ENCODE data around the gene PRKCA. TPM values are rescaled to one million over a fixed set of nuclear protein-coding genes. Genes with fewer than 3 reads are reported as not detected.

The PRKCA gene
- total RNA-seq, 1 experiment from 2014 or later: 12.7 TPM

DNA sequence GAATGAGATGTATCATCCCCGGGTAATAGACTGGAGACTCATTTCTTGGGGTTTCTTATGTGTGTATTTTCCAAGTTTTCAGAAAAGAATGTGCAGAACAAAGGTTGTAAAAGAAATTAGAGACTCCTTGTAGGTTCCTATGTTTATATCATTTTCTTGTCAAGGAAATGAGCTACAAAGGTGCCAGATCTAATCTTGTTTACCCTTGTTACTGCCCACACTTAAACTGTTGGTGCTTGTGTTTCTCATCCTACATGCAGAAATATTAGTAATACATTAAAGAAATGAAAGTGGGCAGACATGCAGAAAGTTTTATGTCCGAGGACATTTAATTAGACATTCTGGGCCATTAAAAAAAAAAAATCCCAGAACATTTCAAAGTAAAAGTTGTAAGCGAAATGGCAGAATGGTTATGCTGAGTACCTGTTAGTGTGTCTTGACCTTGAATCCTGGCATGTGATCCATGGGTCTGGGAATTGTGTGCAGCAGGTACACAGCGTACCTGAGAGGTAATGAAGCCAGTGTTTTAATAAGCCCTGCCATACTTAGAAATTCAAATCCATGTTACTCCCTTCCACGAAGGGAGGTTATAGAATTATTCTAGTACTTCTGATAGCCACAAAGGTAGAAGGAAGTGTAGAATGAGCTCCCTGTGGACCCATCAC, 469.9 kb downstream of the PRKCA start:
- DNase-seq (ENCODE audit: low spot score): no peak

DNA sequence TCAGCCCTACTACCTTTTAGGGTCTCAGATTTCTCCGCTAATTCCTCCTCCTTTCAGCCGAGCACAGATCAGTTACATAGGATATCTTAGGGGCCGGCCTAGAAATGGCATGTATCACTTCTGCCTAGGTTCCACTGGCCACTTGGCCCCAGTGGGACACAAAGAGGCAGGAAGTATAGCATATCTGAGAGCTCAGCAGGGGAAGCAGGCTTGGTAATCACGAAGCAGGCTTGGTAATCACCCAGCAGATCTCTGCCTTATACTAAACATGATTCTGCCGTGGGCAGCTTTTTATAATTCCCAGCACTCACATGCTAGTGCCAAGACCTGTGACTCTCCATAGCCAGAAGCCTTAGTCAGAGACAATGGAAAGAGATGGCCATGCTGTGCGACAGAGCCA, 472.9 kb downstream of the PRKCA start:
- no peak for DNase-seq (ENCODE audit: low spot score)

DNA sequence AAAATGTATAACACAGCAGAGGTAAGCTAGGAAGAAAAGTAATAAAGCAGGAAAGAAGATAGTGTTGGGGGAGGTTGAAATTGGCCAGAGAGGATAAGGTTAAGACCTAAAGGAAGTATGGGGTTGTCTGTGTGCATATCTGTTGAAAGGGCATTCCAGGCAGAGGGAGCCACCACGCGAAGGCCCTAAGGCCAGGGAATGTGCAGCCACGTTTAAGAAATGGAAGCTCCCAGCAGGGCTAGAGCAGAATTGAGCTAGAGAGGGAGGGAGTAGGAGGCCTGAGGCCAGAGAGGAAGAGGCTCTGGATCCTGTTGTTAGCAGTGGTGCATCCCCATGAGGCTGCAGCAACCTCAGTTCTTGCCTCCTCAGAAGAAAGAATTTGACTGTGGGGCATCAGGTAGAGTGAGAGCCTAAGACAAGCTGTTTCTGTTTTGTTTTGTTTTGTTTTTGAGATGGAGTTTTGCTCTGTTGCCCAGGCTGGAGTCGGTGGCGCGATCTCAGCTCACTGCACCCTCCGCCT, 473.5 kb downstream of the PRKCA start:
- no peak for DNase-seq (ENCODE audit: low spot score)

DNA sequence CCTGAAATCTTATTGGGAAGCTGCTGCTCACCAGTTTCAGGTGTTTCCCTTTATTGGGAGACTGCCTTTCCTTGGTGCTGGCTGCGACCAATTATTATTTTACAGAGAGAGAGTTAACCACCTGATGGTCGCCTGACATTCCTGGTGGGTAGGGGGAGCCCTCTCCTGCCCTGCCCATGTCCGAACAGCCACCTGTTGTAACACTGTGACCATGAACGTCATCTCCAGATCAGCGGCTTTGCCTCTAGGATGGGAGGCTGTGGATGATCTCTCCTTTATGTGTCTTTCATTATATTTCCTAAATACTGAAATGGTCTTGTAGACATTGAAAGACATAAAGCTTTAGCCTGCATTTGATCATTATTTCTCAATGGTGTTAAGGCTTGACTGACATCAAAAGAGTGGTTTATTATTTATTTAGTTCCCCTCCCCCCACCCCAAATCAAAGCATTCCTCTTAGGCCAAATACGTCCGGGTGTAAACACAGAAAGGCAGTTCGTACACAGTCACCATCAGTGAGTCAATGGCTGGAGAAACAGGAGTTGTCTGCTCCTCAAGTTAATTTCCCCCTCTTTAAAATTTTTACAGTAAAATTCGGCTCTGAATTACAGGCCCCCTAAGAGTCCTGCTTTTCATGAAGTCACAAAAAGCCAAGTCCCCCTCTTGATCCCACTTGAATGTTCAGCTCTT, 474.7 kb downstream of the PRKCA start:
- DNase-seq (ENCODE audit: low spot score): no peak

DNA sequence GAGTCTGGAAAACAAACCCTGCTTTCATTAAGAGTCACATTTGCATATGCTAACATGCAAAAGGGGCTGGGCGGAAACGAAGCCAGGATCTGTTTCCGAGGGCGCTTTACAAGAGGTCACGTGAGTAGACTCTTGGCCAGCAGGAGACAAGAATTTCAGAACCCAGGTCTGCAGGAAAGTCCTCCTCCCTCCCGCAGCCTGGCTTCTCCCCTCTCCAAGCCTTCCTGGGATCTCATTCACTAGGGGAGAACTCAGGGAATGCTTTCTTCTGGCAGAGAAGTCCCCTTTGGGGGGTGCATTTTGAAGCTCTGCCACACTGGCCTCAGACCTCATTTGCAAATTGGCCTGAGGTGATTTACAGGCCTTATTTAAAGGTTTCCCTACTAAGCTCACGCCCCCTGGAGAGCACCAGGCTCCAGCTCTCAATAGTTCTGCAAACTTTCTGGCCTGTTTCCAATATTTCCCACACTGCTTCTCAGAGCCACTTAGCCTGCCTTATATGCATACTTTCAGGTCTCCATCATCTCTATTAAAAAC, 475.3 kb downstream of the PRKCA start:
- no peak for DNase-seq (ENCODE audit: low spot score)

DNA sequence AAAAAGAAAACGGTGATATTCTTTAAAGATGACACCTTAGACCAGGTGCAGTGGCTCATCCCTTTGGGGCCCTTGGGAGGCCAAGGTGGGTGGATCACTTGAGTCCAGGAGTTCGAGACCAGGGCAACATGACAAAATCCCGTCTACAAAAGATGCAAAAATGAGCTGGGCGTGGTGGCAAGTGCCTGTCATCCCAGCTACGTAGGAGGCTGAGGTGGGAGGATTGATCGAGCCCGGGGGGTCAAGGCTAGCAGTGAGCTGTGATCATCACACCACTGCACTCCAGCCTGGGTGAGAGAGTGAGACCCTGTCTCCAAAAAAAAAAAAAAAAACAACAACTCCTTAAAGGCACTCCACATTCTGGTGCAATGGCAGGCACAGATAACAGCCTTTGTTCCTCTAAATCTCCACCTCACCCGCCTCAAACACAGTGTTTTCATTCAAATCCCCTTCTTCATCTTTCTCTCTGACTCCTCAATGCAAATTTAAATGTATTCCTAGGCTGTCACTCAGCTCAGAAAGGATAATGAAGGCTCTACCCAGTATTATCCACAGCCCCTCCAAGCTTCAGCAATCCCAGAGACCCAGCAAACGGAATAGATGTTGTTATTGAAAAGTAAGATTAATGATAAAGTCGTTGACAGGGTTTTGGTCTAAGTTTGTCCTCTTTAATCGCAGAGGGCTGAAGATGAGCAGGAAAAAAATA, 476.3 kb downstream of the PRKCA start:
- no peak for DNase-seq (ENCODE audit: low spot score)

DNA sequence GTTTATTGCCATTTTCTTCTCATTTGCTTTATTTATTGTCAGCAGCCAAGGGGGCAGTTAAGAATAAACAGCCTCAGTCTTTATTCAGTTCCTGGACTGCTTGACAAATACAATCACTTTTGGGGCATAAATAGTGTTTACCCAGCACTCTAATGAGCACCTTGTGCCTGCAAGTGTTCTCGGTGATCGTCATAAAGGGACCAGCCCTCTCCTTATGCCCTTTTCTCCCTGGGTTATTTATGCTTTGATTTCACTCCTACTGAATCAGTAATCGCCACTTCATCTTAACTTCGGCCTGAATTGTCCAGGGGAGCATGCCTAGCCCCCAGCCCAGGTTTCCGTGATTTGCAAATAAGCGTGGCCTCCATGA, 476.8 kb downstream of the PRKCA start:
- DNase-seq (ENCODE audit: low spot score): no peak

DNA sequence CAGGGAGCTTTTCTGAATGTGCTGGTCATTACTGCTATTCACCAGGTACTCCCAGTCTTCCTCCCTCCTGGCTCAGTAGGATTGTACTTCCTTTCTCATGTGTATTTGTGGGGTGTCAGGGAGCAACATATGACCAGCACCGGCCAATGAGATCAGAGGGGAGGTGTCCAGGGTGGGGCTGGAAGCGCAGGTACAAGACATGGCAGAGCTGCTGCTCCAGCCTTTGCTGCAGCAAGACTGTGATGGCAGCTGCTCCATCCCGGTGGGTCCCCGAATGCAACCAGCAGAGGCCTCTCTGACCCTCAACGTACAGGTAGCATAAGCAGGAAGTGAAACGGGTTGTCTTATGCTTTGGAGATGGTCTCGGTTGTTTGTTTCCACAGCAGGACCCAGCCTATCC, 478.7 kb downstream of the PRKCA start:
- DNase-seq (ENCODE audit: low spot score): no peak

DNA sequence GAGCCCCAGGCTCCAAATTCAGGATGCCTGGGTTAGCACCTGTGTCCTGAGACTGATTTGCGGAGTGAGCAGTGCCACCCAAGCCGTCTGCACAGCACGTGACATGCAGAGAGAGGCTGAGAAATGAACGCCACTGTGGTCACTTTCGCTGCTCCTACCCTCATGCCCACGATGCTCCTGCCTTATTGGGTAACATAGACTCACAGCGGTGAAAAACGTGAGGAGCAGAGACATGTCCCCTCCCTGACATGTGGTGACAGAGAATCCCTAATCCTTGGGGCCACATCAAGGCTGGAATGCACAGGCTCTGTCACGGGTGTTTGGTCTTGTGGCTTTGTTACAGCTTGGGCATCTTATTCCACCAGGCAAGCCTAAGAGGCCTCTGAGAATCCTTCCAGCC, 480.4 kb downstream of the PRKCA start:
- no peak for DNase-seq (ENCODE audit: low spot score)

DNA sequence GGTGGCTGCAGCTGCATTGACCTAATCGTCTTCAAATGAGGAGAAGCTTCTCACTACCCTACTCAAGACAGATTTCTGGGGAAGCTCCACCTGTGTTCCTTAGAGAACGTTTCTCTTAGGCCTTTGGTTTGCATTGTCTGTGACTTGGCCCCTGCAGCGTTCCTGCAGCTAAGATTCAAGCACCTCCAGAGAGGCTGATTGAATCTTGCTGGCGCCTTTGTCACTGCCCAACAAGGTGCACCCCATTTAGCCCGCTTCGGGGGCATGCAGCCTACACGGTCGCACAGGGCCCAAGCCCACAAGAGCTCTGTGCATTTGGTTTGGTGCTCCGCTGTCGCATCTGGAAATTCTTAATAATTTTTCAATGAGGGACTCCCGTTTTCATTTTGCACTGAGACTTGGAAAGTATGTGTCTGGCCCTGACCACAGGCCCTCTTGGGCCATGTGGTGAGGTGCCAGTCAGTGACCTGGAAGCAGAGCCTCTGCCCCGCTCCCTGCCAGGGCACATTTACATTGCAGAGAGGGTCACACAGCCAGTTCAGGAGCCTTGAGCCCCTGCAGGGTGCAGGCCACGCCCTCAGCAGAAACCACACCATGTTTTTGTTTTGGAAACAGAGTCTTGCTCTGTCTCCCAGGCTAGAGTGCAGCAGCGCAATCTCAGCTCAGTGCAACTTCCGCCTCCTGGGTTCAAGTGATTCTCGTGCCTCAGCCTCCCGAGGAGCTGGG, 481.4 kb downstream of the PRKCA start:
- DNase-seq (ENCODE audit: low spot score): no peak

DNA sequence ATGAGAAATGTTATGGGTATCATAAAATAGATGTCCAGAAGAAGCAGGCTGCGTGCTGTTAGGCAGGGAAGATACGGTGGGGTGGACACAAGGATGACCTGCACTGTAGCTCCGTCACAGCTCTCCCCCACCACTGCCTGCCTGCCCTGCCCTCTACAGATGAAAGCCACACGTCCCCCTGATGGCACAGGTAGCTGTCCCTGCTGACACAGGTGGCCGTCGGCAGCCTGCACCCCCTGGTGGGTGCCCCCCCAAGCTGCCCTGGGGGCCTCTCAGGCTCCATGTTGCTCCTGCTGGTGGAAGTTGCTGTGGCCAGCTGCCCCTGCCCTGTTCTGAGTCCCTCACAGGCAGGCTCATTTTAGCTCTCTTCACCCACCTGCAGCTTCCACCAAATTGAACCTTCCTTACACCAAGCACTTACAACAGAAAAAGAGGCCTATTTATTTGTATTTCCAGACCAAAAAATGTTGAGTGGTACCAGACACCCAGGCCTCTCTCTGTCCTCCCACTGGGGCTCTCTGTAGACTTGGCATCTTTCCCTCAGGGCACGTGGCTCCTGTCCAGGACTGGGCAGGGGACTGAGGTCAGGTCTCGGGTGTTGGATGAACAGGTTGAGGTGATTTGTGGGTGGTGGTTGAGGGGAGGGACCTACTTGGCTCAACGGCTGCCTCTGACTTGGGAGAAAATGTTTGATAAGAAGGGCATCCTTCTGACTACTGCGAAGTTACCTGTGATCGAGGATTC, 482.4 kb downstream of the PRKCA start:
- DNase-seq (ENCODE audit: low spot score): no peak

DNA sequence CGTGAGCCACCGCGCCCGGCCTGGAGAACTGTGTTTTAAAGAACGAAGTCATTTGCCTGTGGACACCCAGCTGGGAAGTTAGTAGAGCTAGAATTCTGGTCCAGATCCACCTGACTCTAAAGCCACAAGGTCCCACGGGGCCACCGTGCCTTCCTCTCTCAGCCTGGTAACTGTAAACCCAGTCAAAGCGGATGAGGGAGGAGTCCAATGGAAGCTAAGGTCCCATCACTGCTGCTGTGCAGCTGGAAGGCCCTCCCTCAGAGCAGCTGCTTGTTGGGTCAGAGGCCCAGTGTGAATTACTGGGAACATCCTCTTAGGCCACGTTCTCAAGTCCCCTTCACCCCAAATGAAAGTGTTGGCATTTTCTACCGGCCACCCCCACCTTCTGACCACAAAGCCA, 483.7 kb downstream of the PRKCA start:
- DNase-seq (ENCODE audit: low spot score): no peak

DNA sequence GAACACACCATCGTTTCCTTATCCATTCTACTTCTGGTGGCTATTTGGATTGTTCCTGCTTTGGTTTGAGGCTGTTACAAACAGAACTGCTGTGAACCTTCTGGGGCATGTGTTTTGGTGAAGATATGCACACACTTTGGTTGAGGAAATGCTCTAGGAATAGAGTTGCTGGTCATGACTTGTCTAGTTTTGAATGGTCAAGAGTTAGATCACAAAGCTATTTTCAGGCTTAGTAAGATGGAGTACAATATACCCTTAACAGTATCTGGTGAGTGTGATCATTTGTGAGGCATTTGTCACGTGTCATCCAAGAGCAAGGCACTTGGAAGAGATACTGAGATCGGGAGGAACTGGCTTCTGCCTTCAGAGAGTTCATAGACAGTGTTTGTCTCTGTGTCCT, 485.5 kb downstream of the PRKCA start:
- DNase-seq (ENCODE audit: low spot score): no peak

DNA sequence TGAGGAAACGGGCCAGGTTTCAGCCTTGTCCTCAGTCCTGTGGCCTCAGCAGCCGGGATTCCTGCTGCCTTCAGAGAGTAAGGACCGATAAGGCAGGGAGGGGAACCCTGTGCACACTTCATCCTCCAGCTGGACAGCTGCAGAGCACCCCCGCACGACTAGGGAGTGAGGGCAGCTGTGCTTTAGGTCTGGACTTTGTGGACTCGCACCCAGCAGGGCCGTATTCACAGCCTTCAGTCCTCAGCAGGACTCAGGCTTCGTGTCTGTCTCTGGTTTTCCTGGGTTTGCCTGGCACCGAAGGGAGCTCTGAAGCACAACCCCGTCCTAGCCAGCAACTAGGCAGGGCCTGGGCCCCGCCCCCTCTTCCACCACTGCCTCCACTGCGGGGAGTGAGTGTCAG, 486.7 kb downstream of the PRKCA start:
- no peak for DNase-seq (ENCODE audit: low spot score)

DNA sequence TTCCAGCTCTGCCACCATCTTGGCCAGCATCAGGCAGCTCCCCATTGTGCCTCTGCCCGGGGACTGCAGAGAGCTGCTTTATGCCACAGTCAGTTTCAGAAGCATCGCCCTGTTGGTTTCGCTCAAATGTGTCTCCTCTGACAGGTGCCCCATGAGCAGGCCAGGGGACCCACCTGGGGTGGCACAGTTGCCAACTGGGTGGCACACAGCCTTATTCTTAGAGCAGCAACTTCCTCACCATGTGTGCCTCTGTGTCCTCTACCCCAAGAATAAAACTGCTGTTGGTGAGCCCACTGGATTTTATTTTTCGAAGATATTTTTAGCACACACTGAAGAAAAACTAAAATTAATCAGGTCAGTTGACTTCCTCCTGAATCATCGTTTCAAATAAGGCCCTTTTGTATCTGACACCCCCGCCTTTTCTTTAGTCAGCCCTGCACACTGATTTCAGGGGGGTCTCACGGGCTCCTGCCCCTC, 487.6 kb downstream of the PRKCA start:
- DNase-seq (ENCODE audit: low spot score): no peak

DNA sequence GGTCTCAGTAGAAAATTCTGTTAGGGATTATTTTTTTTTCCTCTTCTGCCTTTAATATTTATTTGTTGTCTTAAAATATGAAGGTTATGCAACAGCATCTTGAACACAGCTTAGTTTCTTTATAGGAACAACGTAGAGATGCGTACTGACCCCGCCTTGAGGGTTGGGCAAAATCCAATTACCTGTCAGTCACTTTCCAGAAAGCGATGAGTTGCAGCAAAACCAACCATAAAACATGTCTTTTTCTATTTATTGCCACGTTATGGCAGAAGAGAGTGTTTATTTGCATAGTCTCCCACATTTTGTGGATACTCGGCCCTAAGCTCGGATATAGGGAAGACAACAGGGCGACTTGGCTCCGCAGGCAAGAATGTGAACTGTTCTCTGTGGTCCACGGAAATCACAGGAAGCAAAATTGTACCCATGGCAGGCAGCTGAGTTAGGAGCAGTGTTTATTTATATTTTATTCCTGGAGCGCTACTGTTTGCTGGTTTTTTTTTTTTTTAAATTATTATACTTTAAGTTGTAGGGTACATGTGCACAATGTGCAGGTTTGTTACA, 488.2 kb downstream of the PRKCA start:
- no peak for DNase-seq (ENCODE audit: low spot score)

DNA sequence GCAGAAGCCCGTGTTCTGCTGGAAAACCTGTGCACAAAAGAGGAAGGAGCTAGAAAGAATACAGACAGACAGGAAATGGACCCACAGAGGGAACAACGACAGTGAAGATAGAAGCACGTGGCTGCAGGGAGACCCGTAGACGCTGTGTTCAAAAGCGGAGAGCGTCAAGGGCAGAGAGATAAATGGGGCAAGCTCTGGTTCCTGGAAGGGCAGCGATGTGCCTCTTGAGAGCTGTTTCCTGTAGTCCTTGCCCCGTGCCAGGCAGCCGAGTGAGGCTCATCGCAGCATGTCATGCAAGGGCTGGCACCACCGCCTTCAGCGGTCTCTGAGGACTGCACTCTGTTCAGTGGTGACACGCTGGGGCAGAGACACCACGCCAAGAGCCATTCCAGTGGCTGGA, 488.9 kb downstream of the PRKCA start:
- no peak for DNase-seq (ENCODE audit: low spot score)

DNA sequence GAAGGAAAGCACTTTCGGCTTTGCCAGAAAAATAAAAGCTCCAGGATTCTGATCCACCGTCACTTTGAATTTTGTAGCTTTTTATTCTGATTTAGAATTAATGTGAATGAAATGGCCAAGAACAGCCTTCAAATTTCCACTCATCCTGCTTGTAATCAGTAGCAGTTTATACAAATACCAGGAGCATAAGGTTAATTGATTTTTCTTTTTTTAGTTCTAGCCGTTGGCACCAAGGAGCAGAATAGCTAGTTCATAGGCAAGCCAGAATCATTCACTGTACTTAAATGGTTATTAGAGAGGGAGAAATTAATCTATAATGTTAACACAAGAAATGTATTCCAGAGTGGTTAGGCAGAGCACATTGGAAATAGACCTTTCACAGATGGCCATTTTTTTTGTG, 491.4 kb downstream of the PRKCA start:
- DNase-seq (ENCODE audit: low spot score): no peak

DNA sequence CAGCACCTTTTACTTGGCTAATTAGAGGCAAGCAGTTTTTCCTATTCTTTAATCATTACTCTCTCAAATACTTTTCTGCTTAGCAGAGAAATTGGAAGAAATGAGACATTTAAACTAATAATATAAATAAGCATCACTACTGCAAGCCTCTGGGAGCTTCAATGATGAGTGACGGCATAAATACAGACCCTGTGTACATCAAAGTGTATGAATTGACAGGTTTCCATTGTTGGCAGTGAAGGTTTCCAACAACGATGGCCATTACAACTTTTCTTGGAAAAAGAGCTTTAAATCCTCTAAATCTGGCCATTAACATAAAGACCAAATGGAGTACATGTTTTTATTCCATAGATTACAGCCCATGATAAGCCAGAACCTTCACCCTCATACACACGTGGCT, 493.1 kb downstream of the PRKCA start:
- no peak for DNase-seq (ENCODE audit: low spot score)

DNA sequence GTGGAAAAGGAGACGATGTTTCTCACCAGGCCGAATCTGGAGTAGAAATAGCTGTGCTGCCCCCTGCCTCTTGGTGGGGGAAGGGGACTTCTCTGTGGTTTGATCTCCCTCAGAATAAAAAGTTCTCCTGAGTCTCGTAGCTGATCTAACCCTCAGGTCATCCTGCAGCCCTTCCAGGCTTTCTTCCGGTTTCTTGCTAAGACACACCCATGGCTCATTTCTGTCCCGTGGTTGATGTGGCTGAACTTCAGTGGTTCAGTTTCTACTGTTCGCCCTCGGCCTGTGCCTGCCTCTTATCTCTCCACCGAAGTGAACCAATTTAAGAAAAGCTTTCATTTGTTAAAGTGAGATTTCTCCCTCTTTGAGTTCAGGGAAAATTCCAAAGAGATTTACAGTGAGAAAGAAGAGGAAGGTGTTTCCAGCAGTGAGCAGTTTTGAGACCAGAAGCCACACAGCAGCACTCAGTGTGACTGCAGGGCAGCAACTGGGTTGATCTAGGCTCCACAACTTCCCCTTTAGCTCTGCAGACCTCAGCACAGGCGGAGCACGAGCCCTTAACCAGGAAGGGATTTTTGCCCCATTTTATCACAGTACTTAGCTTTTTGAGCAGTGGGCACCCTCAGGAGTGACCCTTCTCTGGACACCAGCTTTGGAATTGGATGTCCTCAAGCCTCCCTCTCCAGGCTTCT, 497.6 kb downstream of the PRKCA start:
- no peak for DNase-seq (ENCODE audit: low spot score)
